ENCODE data around the gene FAM174B. TPM values are rescaled to one million over a fixed set of nuclear protein-coding genes. Genes with fewer than 3 reads are reported as not detected.

Gene FAM174B
- total RNA-seq, 1 experiment from 2014 or later = 0.05 TPM

GRCh38 chr15:92661069-92661468, 5.5 kb upstream of the FAM174B start:
- DNase-seq (ENCODE audit: low read depth in 1 of 2, low spot score in 2 of 2) = no peak
- Histone ChIP-seq H3K9me3 (replicated peaks) (no peaks in the 10 kb centered on the region), H3K36me3 (no peaks in the 10 kb centered on the region)

GRCh38 chr15:92657486-92657885, 1.9 kb upstream of the FAM174B start:
- Histone ChIP-seq H3K9me3 (replicated peaks) (no peaks in the 10 kb centered on the region; the same call in 1 of the 2 replicates), H3K4me3 (no peak overlapping the region), H3K27ac (no peak overlapping the region), H3K36me3 (no peaks in the 10 kb centered on the region), H3K27me3 (replicated peaks) (peaks cover 25% of the 10 kb centered on the region), H3K4me1 (replicated peaks) (0 out of 2 replicates have a peak, but pooled peaks cover 5% of the 10 kb centered on the region)
- no peak for DNase-seq (ENCODE audit: low read depth in 1 of 2, low spot score in 2 of 2)

More at GRCh38 chr15:92661069-92661468, 5.5 kb upstream of the FAM174B start:
- H3K27ac ChIP-seq = no peak overlapping the region
- no peaks in the 10 kb centered on the region for H3K4me1 ChIP-seq (replicated peaks)
- H3K4me3 ChIP-seq = no peak overlapping the region
- peaks cover 16% of the 10 kb centered on the region for H3K27me3 ChIP-seq (replicated peaks)

- 0 out of 2 replicates have a peak, but pooled peaks cover 5% of the 10 kb centered on the region for H3K4me1 ChIP-seq (replicated peaks)
- H3K9me3 ChIP-seq (replicated peaks) = no peaks in the 10 kb centered on the region; the same call in 1 of the 2 replicates
These were observed 514 bp upstream of the FAM174B start for GRCh38 chr15:92656089-92656488.

GRCh38 chr15:92654662-92655061, 913 bp downstream of the FAM174B start:
- no peak for DNase-seq (ENCODE audit: low read depth in 1 of 2, low spot score in 2 of 2)
- Histone ChIP-seq H3K4me1 (replicated peaks) (0 out of 2 replicates have a peak, but pooled peaks cover 5% of the 10 kb centered on the region), H3K9me3 (replicated peaks) (no peaks in the 10 kb centered on the region; the same call in 1 of the 2 replicates), H3K36me3 (no peaks in the 10 kb centered on the region), H3K4me3 (no peak overlapping the region), H3K27me3 (replicated peaks) (peaks cover 32% of the 10 kb centered on the region), H3K27ac (no peak overlapping the region)

More at GRCh38 chr15:92656089-92656488, 514 bp upstream of the FAM174B start:
- Histone ChIP-seq H3K36me3 (no peaks in the 10 kb centered on the region), H3K27ac (no peak overlapping the region), H3K27me3 (replicated peaks) (peaks cover 32% of the 10 kb centered on the region), H3K4me3 (no peak overlapping the region)
- no peak for DNase-seq (ENCODE audit: low read depth in 1 of 2, low spot score in 2 of 2)

- H3K36me3 ChIP-seq = no peaks in the 10 kb centered on the region
- 0 out of 2 replicates have a peak, but pooled peaks cover 5% of the 10 kb centered on the region for H3K4me1 ChIP-seq (replicated peaks)
- no peaks in the 10 kb centered on the region; the same call in 1 of the 2 replicates for H3K9me3 ChIP-seq (replicated peaks)
- H3K27me3 ChIP-seq (replicated peaks) = peaks cover 32% of the 10 kb centered on the region
- DNase-seq (ENCODE audit: low read depth in 1 of 2, low spot score in 2 of 2) = no peak
- H3K27ac ChIP-seq = no peak overlapping the region
- no peak overlapping the region for H3K4me3 ChIP-seq
These were observed 1.6 kb downstream of the FAM174B start for GRCh38 chr15:92653836-92654539.

- Histone ChIP-seq H3K36me3 (no peaks in the 10 kb centered on the region), H3K4me1 (replicated peaks) (0 out of 2 replicates have a peak, but pooled peaks cover 5% of the 10 kb centered on the region), H3K27me3 (replicated peaks) (peaks cover 32% of the 10 kb centered on the region), H3K27ac (no peak overlapping the region), H3K9me3 (replicated peaks) (no peaks in the 10 kb centered on the region; the same call in 1 of the 2 replicates), H3K4me3 (no peak overlapping the region)
- no peak for DNase-seq (ENCODE audit: low read depth in 1 of 2, low spot score in 2 of 2)
These were observed 2.2 kb downstream of the FAM174B start for GRCh38 chr15:92653366-92653765.

GRCh38 chr15:92652576-92652966, 3.0 kb downstream of the FAM174B start:
- Histone ChIP-seq H3K9me3 (replicated peaks) (no peaks in the 10 kb centered on the region; the same call in 1 of the 2 replicates), H3K4me1 (replicated peaks) (0 out of 2 replicates have a peak, but pooled peaks cover 5% of the 10 kb centered on the region), H3K27me3 (replicated peaks) (peaks cover 32% of the 10 kb centered on the region), H3K36me3 (no peaks in the 10 kb centered on the region), H3K4me3 (no peak overlapping the region), H3K27ac (no peak overlapping the region)
- DNase-seq (ENCODE audit: low read depth in 1 of 2, low spot score in 2 of 2) = no peak

- Histone ChIP-seq H3K4me1 (replicated peaks) (0 out of 2 replicates have a peak, but pooled peaks cover 5% of the 10 kb centered on the region), H3K27me3 (replicated peaks) (peaks cover 32% of the 10 kb centered on the region)
These were observed 3.5 kb downstream of the FAM174B start for GRCh38 chr15:92651877-92652575.

GRCh38 chr15:92650966-92651365, 4.6 kb downstream of the FAM174B start:
- Histone ChIP-seq H3K4me1 (replicated peaks) (0 out of 2 replicates have a peak, but pooled peaks cover 5% of the 10 kb centered on the region), H3K36me3 (no peaks in the 10 kb centered on the region), H3K27ac (no peak overlapping the region), H3K9me3 (replicated peaks) (no peaks in the 10 kb centered on the region; the same call in 1 of the 2 replicates), H3K27me3 (replicated peaks) (peaks cover 23% of the 10 kb centered on the region), H3K4me3 (no peak overlapping the region)
- DNase-seq (ENCODE audit: low read depth in 1 of 2, low spot score in 2 of 2) = no peak

More at GRCh38 chr15:92651877-92652575, 3.5 kb downstream of the FAM174B start:
- no peaks in the 10 kb centered on the region; the same call in 1 of the 2 replicates for H3K9me3 ChIP-seq (replicated peaks)
- H3K27ac ChIP-seq = no peak overlapping the region
- no peak for DNase-seq (ENCODE audit: low read depth in 1 of 2, low spot score in 2 of 2)
- no peak overlapping the region for H3K4me3 ChIP-seq
- no peaks in the 10 kb centered on the region for H3K36me3 ChIP-seq

- no peak overlapping the region for H3K27ac ChIP-seq
- H3K27me3 ChIP-seq (replicated peaks) = peaks cover 16% of the 10 kb centered on the region
- no peaks in the 10 kb centered on the region for H3K36me3 ChIP-seq
- no peak for DNase-seq (ENCODE audit: low read depth in 1 of 2, low spot score in 2 of 2)
- H3K4me3 ChIP-seq = no peak overlapping the region
- no peaks in the 10 kb centered on the region for H3K4me1 ChIP-seq (replicated peaks)
- no peaks in the 10 kb centered on the region for H3K9me3 ChIP-seq (replicated peaks)
These were observed 5.3 kb downstream of the FAM174B start for GRCh38 chr15:92650256-92650655.

GRCh38 chr15:92648190-92648875, 7.2 kb downstream of the FAM174B start:
- DNase-seq (ENCODE audit: low read depth in 1 of 2, low spot score in 2 of 2) = no peak
- Histone ChIP-seq H3K4me1 (replicated peaks) (no peaks in the 10 kb centered on the region), H3K36me3 (no peaks in the 10 kb centered on the region), H3K27ac (no peak overlapping the region), H3K27me3 (replicated peaks) (peaks cover 7% of the 10 kb centered on the region), H3K9me3 (replicated peaks) (no peaks in the 10 kb centered on the region), H3K4me3 (no peak overlapping the region)

- H3K9me3 ChIP-seq (replicated peaks) = no peaks in the 10 kb centered on the region
- DNase-seq (ENCODE audit: low read depth in 1 of 2, low spot score in 2 of 2) = no peak
- peaks cover 7% of the 10 kb centered on the region for H3K27me3 ChIP-seq (replicated peaks)
- no peaks in the 10 kb centered on the region for H3K36me3 ChIP-seq
- H3K4me1 ChIP-seq (replicated peaks) = no peaks in the 10 kb centered on the region
- H3K4me3 ChIP-seq = no peak overlapping the region
- no peak overlapping the region for H3K27ac ChIP-seq
These were observed 8.0 kb downstream of the FAM174B start for GRCh38 chr15:92647467-92648163.

GRCh38 chr15:92646216-92646615, 9.4 kb downstream of the FAM174B start:
- Histone ChIP-seq H3K9me3 (replicated peaks) (no peaks in the 10 kb centered on the region), H3K27ac (no peak overlapping the region), H3K4me1 (replicated peaks) (no peaks in the 10 kb centered on the region), H3K27me3 (replicated peaks) (no peaks in the 10 kb centered on the region; the same call in none of the 2 replicates), H3K36me3 (no peaks in the 10 kb centered on the region), H3K4me3 (no peak overlapping the region)
- no peak for DNase-seq (ENCODE audit: low read depth in 1 of 2, low spot score in 2 of 2)

Measured in SJSA1 (cell line).